ENCODE measurements around the gene DDX49.

DNA sequence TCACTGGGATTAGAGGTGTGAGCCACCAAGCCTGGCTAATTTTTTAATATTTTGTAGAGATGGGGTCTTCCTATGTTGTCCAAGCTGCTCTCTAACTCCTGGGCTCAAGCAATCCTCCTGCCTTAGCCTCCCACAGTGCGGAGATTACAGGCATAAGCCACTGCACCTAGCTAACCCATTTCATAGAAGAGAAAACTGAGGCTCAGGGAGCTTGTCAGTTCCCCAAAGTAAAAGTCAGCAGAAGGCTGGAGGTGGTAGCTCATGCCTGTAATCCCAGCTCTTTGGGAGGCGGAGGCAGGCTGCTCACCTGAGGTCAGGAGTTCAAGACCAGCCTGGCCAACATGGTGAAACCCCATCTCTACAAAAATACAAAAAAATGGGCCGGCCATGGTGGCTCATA, 30.3 kb downstream of the DDX49 start:
- no peak for TF ChIP-seq CTCF (conservative IDR thresholded peaks at IDR 0.05)
- TF ChIP-seq ZFX (IDR thresholded peaks at IDR 0.05): no peak

Measured in C4-2B (cell line).